ENCODE measurements around the gene GALK2. TPM values are rescaled to one million over a fixed set of nuclear protein-coding genes. Genes with fewer than 3 reads are reported as not detected.

Gene GALK2
- total and polyA plus RNA-seq, 2 of the 8 experiments (the other 6 are each of a cell fraction or from before 2014, with no cell fraction given) = 8.7 to 16.1 TPM

GRCh38 chr15:49212897-49213296, 42.9 kb downstream of the GALK2 start:
- Histone ChIP-seq H4K8ac (ENCODE audit: extremely low read depth, insufficient read depth, low read length) (no peak overlapping the region), H3K4me2 (ENCODE audit: insufficient read depth in 1 of 2, low read depth in 2 of 2, low read length in 2 of 2) (no peak overlapping the region), H3K56ac (replicated peaks; ENCODE audit: insufficient read length, low read depth, low read length) (no peak overlapping the region), H3K27ac (ENCODE audit: low read depth, low read length) (no peak overlapping the region), H3K4me3 (ENCODE audit: extremely low read depth in 1 of 4, insufficient read depth in 2 of 4, low read depth in 3 of 4, low read length in 4 of 4) (no peak overlapping the region), H3K4me1 (replicated peaks in 1 of 4; ENCODE audit: control insufficient read depth in 3 of 4, insufficient read depth in 4 of 4, low read length in 3 of 4) (no peaks in the 10 kb centered on the region; a peak in 1 of 7 replicates), H3K23ac (ENCODE audit: insufficient read length) (no peak overlapping the region), H2BK12ac (ENCODE audit: low read depth, low read length) (no peak overlapping the region), H4K91ac (replicated peaks; ENCODE audit: insufficient read length, low read length) (no peak overlapping the region), H3K9ac (replicated peaks in 1 of 4; ENCODE audit: extremely low read depth in 1 of 4, low read depth in 3 of 4, low read length in 3 of 4) (no peak overlapping the region), H3K36me3 (ENCODE audit: control insufficient read depth in 2 of 4, insufficient read depth in 4 of 4, low read length in 3 of 4) (no peaks in the 10 kb centered on the region; a peak in 1 of 8 replicates), H3K27me3 (replicated peaks in 1 of 4; ENCODE audit: control insufficient read depth in 3 of 4, extremely low read depth in 1 of 4, insufficient read depth in 3 of 4, low read length in 3 of 4) (no peaks in the 10 kb centered on the region), H2BK20ac (ENCODE audit: low read length) (no peak overlapping the region), H3K79me2 (ENCODE audit: control insufficient read depth in 1 of 2, insufficient read depth in 2 of 2, low read length in 2 of 2) (no peaks in the 10 kb centered on the region; a peak in 1 of 4 replicates), H2AK5ac (ENCODE audit: low read depth, low read length) (no peak overlapping the region), H3K79me1 (ENCODE audit: low read depth, low read length) (no peaks in the 10 kb centered on the region), H3K9me3 (ENCODE audit: insufficient read depth in 2 of 2, low read depth in 1 of 2, low read length in 1 of 2) (peaks cover 0 to 13% of the 10 kb centered on the region in 2 experiments; a peak in 2 of 4 replicates), H2BK15ac (ENCODE audit: low read length) (no peak overlapping the region), H4K5ac (ENCODE audit: insufficient read length, low read depth, low read length) (no peak overlapping the region), H3K4ac (replicated peaks; ENCODE audit: insufficient read length, low read depth, low read length) (no peak overlapping the region), H3K18ac (ENCODE audit: extremely low read depth, low read length) (no peak overlapping the region), H4K20me1 (replicated peaks in 1 of 2; ENCODE audit: control insufficient read depth in 1 of 2, insufficient read depth in 2 of 2, low read length in 2 of 2) (no peaks in the 10 kb centered on the region), H2BK5ac (ENCODE audit: low read depth, low read length) (no peak overlapping the region), H2BK120ac (replicated peaks; ENCODE audit: low read depth, low read length) (no peak overlapping the region), H3K23me2 (ENCODE audit: low read depth, low read length) (no peaks in the 10 kb centered on the region; the same call in 1 of the 2 replicates), H2AFZ (ENCODE audit: low read length) (no peak overlapping the region), H3K14ac (ENCODE audit: insufficient read length) (no peak overlapping the region)
- FAIRE-seq (no peak), DNase-seq (ENCODE audit: low read depth in 1 of 2, low spot score in 2 of 2) (no peak)
- POLR2A ChIA-PET (ENCODE audit: partially characterized antibody) = no interaction called here
- 79% methylated on average over 1 of the region's 1 CpG; no CpG with 5 or more reads in 1 of the 2 experiments for WGBS, 2 experiments (ENCODE audit: extremely low coverage in 1 of 2, insufficient coverage in 1 of 2, insufficient read length in 1 of 2, insufficient replicate concordance in 2 of 2, low coverage in 1 of 2, low lambda C conversion rate in 2 of 2, missing lambda C conversion rate in 1 of 2)
- CTCF ChIA-PET (ENCODE audit: partially characterized antibody) = no interaction called here
- TF ChIP-seq SIN3A (conservative IDR thresholded peaks at IDR 0.05 in 1 of 2, IDR thresholded peaks at IDR 0.05 in 1 of 2; ENCODE audit: low read depth in 1 of 2, low read length in 2 of 2) (no peak), SAP30 (IDR thresholded peaks at IDR 0.05; ENCODE audit: insufficient read depth, insufficient replicate concordance, low read length) (no peak), NANOG (IDR thresholded peaks at IDR 0.05; ENCODE audit: insufficient read depth, low read depth, low read length, poor library complexity, severe bottlenecking) (no peak), GABPA (IDR thresholded peaks at IDR 0.05; ENCODE audit: borderline replicate concordance, insufficient read depth, low read length) (no peak)

Data from H1 (cell line).